TTC549 (cell line): ENCODE data around the gene HAPSTR1.

ENCODE experiments used
- FAIRE-seq: peaks from 2 replicates; lab custom pipeline; 2012; peaks lifted over from hg19 to GRCh38; lab: Jason Lieb, UNC

HAPSTR1 gene

DNA sequence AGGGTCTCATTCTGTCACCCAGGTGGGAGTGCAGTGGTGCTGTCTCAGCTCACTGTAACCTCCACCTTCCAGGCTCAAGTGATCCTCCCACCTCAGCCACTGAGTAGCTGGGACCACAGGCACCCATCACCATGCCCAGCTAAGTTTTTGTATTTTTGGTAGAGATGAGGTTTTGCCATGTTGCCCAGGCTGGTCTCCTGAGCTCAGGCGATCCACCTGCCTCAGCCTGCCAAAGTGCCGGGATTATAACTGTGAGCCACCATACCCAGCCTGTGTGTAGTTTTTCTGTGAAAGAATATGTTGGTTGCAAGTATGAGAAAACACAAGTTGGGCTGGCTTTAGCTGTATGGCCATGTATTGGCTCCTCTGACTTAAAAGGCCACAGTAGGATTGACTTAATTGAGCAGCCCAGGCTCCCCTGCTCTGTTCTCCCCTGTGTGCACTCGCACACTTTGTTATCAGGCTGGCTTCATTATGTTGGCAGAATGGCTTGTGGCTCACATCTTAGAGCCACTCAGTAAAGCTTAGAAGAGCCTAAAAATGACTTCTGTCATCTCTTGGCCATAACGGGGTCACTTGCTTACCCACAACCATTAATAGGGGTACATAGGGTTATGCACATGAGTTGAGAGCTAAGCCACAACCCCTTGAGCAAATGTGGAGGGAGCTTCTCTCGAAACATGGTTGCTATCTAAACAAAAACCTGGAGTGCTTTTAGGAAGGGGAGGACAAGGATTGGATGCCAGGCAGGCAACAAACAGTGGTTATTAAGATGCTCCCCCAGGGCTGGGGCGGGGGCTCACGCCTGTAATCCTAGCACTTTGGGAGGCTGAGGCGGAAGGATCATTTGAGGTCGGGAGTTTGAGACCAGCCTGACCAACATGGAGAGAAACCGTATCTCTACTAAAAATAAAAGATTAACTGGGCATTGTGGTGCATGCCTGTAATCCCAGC, 6.1 kb downstream of the HAPSTR1 start:
- FAIRE-seq: no peak

DNA sequence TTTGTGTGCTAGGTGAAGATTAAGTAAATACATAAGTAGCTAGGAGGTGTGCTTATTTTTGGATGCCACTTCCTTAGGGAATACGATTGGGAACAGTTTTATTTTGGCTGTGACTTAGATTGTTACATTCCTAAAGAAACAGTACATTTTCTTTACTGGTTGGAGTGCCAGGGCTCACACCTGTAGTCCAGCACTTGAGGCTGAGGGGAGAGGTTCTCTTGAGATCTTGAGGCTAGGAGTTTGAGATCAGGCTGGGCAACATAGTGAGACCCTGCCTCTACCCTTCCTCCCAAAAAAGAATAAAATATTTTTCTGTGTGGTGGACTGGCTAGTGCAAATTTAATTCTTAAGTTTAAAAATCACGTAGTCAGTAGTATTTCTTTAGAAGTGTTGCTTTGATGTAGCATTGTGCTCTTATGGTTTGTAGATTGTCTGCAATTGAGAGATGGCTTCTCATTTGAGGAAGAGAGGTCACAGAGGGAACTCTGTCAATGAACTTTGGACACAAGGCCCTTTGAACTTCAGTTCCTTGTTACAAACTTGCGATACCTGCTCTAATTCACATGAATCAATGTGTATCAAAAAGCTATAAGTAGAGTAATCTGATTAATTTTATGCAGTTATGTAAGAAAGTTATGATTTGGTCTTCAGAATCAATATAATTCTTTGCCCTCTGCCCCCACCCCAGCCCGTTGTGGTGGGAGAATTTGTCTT, 7.1 kb downstream of the HAPSTR1 start:
- FAIRE-seq: no peak

DNA sequence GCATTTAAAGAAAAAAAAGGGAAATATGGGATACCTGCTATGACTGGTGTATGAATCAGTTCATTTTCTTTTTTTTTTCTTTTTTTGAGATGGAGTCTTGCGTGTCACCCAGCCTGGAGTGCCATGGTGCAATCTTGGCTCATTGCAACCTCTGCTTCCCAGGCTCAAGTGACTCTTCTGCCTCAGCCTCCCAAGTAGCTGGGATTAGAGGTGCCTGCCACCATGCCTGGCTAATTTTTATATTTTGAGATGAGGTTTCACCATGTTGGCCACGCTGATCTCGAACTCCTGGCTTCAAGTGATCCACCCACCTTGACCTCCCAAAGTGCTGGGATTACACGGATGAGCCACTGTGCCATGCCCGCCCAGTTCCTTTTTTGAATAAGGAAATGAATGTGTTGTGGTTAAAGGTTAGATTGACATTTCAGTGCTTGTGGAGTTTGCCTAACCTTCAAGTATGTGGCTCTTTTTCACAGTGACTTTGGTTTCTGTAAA, 7.7 kb downstream of the HAPSTR1 start:
- FAIRE-seq: no peak

DNA sequence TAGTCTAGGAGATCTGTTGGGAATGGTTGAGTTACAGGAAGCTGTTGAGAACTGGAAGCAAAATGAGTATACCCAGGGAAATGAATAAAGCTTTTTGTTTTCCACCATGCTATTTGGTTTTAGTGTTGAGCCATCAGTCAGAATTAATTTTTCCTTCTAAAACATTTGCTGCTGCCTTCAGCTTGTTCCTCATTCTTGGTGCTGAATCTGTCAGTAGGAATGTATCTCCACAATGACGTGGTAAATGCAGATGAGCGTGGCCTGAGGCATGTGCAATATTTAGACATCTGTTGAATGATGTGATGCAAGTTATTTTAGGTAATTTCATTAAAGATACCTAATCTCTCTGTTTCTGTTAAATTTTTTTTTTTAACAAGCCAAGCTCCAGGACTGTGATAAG, 10.9 kb downstream of the HAPSTR1 start:
- FAIRE-seq: no peak

DNA sequence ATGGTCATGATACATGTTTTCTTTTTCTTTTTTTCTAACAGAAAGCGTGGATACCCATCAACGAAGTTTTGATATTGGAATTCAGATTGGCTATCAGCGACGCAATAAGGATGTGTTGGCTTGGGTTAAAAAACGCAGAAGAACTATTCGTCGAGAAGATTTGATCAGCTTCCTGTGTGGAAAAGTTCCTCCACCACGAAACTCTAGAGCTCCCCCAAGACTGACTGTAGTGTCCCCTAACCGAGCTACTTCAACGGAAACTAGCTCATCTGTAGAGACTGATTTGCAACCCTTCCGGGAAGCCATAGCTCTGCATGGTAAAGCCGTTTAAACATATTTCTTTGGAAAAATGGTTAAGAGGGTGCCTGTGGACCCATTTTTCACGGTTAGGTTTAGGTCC, 11.5 kb downstream of the HAPSTR1 start:
- no peak for FAIRE-seq

DNA sequence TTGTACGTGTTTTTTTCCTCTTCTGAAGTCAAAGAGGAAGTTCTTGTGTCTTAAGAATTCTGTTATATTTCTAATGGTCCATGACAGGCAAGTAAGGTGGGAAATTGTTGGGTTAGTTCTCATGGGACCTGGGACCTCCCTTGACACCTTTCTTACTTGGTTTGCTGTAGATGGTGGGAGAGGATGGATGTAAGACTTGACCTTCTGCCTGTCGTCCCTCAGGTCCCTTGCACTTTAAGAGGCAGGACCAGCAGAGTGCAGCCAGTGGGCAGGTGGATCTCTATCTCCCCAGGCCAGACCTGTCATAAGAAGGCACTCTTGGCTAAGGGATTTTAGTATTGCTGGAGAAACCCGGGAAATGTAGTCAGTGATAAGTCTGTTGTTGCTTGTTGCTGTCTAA, 12.1 kb downstream of the HAPSTR1 start:
- no peak for FAIRE-seq

DNA sequence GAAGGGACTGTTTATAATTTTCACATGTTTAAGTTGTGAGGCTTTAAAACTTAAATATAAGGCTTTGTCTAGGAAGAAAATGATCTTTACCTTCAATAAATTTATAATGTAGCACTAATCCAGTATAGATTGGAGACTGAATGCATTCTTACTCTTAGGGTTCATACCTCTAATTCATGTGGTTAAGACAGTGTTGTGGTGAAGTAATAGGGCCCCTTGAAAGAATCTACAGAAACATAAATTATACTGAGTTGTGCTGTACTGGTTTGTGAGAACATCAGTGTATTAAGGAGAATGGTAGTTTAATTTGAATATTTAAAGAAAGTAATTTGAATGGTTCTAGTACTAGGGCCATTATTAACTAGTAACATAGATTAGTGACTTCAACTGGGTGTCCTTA, 13.7 kb downstream of the HAPSTR1 start:
- no peak for FAIRE-seq

DNA sequence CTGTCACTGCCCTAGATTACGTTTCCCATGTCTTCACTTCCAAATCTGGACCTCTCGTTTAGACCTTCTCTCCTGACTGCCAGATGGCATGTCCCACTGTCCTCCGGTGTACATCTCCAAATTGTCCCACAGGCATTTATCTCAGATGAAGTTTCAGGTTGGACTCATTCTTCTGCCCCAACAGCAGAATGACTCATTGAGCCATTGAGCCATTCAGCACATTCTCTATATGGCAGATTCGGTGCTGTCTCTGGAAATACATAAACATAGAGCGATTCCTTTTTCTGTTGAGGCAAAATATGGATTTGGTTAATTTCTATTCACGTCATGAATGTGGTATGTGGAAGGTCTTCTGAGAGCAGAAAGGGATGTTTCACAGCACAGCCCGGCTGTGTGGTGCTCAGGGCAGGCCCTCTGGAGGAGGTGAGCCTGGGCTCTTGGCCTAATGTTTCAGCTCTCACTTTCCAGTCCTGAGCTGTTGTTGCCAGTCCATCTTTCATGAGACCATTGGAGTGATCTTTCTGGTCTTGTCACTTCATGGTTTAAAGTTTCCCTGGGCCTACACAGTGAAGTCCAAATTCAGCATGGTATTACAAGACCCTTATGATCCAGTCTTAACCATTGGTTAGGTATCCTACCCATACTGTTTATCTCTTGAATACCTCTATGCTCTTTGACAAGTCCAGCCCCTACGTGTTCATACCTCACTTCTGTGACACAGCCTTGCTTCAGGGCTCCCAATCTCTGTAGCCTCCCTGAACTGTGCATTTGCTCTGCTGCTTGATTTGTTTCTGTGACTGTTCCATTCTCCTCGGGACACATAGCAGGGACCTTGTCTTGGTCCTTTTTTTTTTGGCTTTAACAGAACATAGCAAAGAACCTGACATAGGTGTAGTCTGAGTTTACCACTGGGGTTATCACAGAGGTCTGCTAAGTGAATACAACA, 15.9 kb downstream of the HAPSTR1 start:
- no peak for FAIRE-seq

DNA sequence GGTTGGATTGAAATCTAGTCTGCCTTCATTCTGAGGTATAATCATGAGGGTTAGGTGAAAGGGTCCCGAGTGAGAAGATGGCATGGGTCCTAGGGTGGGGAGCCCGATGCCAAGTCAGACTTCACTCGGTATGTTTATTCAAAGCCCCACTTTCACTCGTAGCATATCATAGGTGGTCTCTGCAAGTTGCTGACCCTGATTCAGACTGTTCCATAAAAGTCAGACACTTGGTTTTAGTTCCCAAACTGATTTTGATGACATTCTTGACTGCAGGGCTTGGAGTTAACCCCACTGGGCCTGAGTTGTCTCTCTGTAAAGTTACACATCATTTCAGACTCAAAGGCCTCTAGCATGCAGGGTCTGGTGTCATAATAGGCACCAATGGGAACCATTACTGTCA, 17.8 kb downstream of the HAPSTR1 start:
- no peak for FAIRE-seq

DNA sequence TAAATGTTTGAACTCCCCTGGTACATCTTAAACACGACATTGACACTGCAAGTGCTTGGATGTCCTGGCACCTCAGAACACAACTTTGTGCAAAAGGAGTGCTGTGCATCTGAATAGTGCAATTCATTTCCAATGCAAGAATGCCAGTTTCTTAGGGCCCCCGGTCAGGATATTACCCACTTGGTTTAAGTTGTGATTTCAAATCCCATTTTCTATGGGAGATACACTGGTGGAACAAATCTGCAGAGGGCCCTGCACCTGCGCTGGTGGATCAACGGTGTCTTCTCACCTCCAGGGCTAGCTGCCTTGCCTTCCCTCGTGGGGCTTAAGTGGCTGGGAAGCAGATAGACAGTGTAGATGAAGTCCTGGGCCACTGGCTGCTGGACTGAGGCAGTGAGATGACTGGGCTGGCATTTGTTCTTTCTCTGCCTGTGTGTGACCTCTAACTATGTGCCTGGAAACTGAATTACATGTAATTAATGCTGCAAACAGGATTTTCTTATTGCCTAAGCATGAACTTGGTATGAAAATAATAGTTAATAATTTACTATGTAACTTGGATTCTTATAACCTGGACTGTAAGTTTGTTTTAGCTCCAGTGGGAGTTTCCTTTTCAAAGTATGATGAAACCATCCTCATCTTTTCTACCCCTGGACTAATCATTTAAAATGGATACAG, 20.9 kb downstream of the HAPSTR1 start:
- no peak for FAIRE-seq

DNA sequence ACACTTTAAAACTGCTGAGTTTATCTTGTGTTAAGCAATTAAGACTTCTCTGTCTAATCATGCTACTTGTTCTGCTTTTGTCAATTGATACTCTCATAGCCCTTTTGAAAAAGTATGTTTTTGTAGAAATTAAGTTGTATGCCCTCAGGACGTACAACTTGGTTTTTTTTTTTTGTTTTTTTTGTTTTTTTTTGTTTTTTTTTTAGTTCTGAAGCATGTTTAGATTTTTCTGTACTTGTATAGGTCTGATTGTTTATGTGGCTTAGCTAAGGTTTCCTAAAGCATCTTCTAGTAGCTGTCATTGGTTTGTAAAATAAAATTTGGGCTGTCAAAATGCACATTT, 21.4 kb downstream of the HAPSTR1 start:
- no peak for FAIRE-seq

DNA sequence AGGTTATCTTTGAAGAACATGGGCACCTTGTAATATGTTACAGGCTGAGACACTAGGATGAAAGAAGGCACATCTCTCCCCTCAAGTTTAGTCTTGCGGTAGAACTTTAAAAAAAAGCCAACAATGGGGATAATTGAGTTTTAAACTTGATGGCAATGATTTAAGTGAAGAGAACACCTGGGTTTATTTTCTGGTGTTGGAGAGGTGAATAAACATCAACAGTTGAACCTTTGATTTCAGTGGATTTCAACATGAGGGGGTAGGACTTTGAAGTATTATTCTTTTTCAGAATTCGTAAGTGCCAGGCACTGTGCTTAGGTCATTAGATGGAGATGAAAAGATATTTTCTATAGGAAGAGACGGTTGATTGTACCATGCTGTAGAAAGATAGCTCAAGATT, 22.3 kb downstream of the HAPSTR1 start:
- no peak for FAIRE-seq

DNA sequence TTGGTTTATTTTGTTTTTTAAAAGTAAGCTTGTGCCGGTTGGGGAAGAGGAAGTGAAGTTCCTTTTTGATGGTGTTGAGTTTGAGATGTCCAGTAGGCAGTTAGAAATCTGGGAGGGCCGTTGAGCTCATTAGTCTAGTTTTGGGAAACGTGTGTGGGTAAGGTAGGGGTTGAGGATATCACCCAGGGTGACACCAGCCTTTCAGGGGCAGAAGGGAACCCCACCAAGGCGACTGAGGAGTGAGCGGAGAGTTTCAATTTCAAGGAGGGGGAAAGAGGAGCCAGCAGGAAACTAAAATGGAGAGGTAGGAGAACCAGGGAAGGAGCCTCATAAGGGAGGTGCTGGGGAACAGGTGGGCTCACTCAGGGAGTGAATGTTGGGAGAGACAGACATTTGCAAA, 22.7 kb downstream of the HAPSTR1 start:
- FAIRE-seq: no peak

DNA sequence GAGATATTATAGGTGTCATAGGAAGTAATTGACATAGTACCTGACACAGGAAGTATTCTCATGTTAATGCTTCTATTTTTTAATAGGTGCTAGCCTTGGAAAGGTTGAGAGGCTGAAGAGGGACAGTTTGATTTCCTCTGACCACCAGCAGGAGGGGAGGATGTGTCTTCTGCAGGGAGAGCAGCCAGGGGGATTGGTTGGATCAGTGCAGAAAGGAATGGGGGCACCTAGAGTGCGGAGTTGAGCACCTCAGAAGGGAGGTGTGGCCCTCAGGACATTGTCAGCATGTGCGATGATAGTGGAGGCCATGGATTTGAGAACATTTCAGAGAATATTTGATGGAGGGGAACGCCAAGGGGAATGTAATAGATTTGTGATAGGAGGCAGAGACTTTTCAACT, 23.4 kb downstream of the HAPSTR1 start:
- FAIRE-seq: no peak

DNA sequence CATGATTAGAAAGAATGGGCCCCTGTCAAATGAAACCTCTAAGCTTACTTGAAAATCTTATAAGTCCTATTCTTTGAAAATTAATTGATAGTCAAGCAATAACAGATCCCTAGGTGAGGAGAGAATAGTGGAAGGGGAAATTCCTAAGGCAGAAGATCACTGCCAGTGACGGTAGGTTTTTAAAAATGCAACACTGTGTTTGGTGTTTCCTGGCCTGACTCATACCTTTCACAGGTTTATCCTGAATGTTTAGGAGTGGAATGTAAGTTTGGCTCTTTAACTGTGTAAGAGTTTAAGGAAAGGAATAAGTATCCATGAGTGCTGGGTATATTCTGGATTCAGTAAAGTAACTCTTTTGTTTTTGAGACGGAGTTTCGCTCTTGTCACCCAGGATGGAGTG, 23.8 kb downstream of the HAPSTR1 start:
- FAIRE-seq: no peak

DNA sequence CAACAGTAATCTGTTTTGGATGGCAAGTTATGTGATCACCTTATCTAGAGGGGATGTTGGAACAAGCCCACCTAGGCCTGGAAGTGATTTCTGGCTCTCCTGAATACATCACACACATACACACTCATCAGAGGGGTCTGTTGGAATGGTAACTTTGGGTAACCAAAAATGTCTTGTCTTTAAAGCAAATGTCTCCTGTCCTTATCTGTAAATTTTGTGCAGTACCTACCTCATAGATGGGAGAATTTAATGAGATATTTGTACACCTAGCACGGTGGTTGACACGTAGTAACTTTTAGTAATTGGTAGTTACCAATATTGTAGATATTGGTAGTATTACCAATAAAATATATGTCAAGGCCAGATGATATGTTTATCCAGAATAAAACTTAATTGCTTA, 24.7 kb downstream of the HAPSTR1 start:
- no peak for FAIRE-seq

DNA sequence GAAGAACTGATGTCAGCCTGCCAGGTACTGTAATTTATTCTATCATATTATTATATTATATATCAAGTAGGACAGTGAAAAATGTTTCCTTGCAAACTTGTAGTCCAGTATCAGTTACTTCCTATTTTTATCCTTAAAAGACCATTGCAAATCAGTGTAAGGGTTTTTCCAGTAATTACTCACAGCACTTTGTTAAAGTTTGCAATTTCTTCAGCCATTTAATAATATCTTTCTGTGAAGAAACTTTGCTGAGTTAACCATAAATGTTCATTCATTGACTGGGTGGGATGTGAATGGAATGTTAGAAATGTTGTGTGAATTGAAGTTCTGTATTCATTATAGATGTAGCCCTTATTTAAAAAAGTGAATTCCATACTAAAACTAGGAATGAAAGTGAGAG, 26.7 kb downstream of the HAPSTR1 start:
- FAIRE-seq: no peak

DNA sequence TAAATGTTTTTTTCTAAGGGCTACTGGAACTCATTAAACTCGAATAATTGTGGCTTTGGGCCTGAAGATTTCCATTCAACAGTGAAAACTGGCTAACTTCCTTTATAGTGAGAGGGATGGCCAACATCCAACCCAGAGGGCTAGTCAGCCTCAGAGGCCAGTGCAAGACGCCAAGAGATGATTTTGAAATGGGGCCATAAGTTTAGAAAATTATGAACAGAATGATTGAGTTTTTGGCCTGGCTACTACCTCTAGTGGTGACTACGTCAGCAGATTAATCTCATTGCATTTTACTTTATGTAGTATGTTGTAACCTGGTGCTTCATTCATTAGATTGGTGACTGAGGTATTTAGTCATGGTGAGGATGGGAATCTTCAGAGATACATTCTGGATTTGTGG, 28.4 kb downstream of the HAPSTR1 start:
- FAIRE-seq: no peak

DNA sequence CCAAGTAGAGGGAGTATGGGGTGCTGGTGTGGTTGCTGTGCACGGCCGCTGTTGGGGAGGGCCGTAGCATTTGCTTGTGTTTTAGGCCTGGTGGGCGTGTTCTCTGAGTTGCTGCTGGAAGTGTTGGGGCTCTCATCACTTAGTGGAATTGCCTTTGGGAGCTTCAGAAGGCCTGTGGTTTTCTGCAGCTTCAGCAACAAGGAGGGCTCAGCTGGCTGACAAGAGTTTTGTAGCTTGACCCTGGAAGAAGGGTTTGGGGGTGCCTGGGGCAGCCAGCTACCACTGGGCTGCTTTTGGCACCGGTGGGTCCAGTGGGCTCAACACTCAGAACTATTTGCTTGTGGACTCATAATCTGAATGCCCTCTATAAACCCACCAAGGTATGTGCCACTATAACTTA, 30.9 kb downstream of the HAPSTR1 start:
- no peak for FAIRE-seq

DNA sequence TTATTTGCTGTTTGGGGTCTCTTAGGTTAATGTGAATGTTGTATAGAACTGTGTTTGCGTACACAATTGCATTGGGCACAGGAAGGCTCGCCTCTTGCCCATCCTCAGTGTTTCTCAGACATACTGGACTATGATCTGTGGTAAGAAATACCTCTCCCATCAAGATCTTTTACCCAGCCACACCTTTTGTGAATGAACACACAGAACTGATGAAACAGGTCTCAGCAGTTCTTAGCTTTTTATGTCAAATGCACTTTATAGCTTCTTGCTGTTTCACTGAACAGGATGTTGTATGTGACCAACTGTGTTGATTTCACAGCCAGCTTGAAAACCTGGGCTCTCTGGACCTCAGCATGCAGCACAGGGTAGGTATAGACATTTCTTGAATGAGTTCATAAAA, 31.5 kb downstream of the HAPSTR1 start:
- FAIRE-seq: no peak

DNA sequence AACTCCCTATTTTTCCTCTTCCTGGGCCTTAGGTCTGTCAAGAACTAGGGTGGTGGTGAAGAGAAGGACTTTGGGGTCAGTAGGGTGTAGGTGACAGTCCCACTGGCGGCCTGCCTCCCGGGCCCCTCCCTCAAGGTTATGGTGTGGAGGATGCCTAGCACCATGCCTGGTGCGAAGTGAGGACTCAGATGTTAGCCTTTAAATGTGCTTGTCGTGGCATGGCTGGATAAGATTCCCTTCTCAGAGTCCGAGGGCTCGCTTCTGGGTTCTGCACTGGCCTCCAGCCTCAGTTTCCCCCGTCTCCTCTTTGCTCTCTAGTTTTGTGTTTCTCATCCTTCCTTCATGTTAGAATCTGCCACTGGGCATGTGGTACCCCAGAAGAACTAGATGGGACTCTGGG, 32.0 kb downstream of the HAPSTR1 start:
- no peak for FAIRE-seq

DNA sequence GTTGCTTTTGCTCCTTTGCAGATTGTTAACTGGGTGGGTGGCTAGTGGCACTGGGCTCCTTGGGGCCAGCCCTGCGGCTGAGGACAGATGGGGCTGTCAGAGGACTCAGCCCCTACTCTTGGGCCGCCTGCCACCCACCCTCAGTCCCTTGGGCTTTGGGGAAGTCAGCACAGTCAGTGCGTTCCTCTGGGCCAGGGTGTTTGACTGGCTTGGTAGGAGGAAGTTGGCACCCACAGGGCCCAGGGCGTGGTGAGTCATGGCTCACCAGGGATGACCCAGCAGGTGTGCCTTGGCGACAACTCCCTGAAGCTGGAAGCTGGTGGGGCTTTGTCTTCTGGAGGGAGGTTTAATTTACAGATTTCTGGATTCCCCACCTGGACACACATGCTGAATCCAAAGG, 32.4 kb downstream of the HAPSTR1 start:
- FAIRE-seq: no peak
